Progenitor cell of endocrine pancreas (in vitro differentiated cells): ENCODE measurements around the gene ZBTB20. TPM values are rescaled to one million over a fixed set of nuclear protein-coding genes. Genes with fewer than 3 reads are reported as not detected.

Source experiments
- DNase-seq: peaks from one replicate; pipeline ENCODE4 v3.0.0; 2021; ENCODE audit warnings: low spot score; ENCODE audit not compliant: unreplicated experiment
- H3K27ac Mint-ChIP-seq: 2 replicates; pipeline ENCODE4 v1.8.0; 2021; ENCODE audit warnings: mild to moderate bottlenecking, moderate library complexity, mixed read lengths
- H3K27me3 Mint-ChIP-seq: 2 replicates; pipeline ENCODE4 v1.8.0; 2021; ENCODE audit warnings: mixed read lengths
- H3K36me3 Mint-ChIP-seq: 2 replicates; pipeline ENCODE4 v1.8.0; 2022; ENCODE audit warnings: mixed read lengths; ENCODE audit not compliant: insufficient read depth
- H3K4me1 Mint-ChIP-seq: 2 replicates; pipeline ENCODE4 v1.8.0; 2021; ENCODE audit warnings: low read depth, mixed read lengths
- H3K4me3 Mint-ChIP-seq: 2 replicates; pipeline ENCODE4 v1.8.0; 2021; ENCODE audit warnings: low read depth, mild to moderate bottlenecking, moderate library complexity, mixed read lengths
- H3K9me3 Mint-ChIP-seq: 2 replicates; pipeline ENCODE4 v1.8.0; 2021; ENCODE audit warnings: low read depth, mixed read lengths
- CTCF ChIP-seq: fragments of 200-600 bp; sonication (generic); IDR thresholded peaks from one replicate; pipeline ENCODE4 v1.5.0; 2021; ENCODE audit warnings: antibody characterized with exemption, mild to moderate bottlenecking; ENCODE audit not compliant: unreplicated experiment
- total RNA-seq: library from RNA; stranded (reverse); gene quantifications from 2 replicates; pipeline ENCODE4 v1.2.1, GENCODE V29; 2021

ZBTB20 gene
- total RNA-seq, 1 donor from 2014 or later, result 27.3 TPM

GRCh38 chr3:114440700-114441099 lies 706.4 kb downstream of the ZBTB20 start:
- no peak for DNase-seq
- H3K4me3 Mint-ChIP-seq, result no peak overlapping the region
- H3K27ac Mint-ChIP-seq, result no peak overlapping the region
- H3K4me1 Mint-ChIP-seq, result peaks cover 5% of the 10 kb centered on the region
- H3K9me3 Mint-ChIP-seq, result no peaks in the 10 kb centered on the region
- H3K27me3 Mint-ChIP-seq, result no peaks in the 10 kb centered on the region
- H3K36me3 Mint-ChIP-seq, result no peaks in the 10 kb centered on the region
- TF ChIP-seq CTCF, result no peak

- TF ChIP-seq CTCF, result no peak
- no peak overlapping the region for H3K4me3 Mint-ChIP-seq
- no peak overlapping the region for H3K27ac Mint-ChIP-seq
- no peaks in the 10 kb centered on the region for H3K27me3 Mint-ChIP-seq
- peaks cover 3% of the 10 kb centered on the region for H3K4me1 Mint-ChIP-seq
- DNase-seq, result no peak
- peaks cover 3% of the 10 kb centered on the region for H3K36me3 Mint-ChIP-seq
- no peaks in the 10 kb centered on the region for H3K9me3 Mint-ChIP-seq
These were observed 707.8 kb downstream of the ZBTB20 start for GRCh38 chr3:114439284-114439683.

GRCh38 chr3:114437897-114438296 lies 709.2 kb downstream of the ZBTB20 start:
- no peak for DNase-seq
- H3K9me3 Mint-ChIP-seq, result no peaks in the 10 kb centered on the region
- no peak overlapping the region for H3K27ac Mint-ChIP-seq
- peaks cover 3% of the 10 kb centered on the region for H3K36me3 Mint-ChIP-seq
- peaks cover 3% of the 10 kb centered on the region for H3K4me1 Mint-ChIP-seq
- H3K27me3 Mint-ChIP-seq, result no peaks in the 10 kb centered on the region
- TF ChIP-seq CTCF, result no peak
- no peak overlapping the region for H3K4me3 Mint-ChIP-seq

- H3K4me1 Mint-ChIP-seq, result peaks cover 2% of the 10 kb centered on the region
- no peak overlapping the region for H3K4me3 Mint-ChIP-seq
- H3K27me3 Mint-ChIP-seq, result no peaks in the 10 kb centered on the region
These were observed 710.9 kb downstream of the ZBTB20 start for GRCh38 chr3:114436182-114436581.

GRCh38 chr3:114435386-114436115 lies 711.5 kb downstream of the ZBTB20 start:
- no peak for TF ChIP-seq CTCF
- Mint-ChIP-seq H3K9me3 (no peaks in the 10 kb centered on the region), H3K27me3 (no peaks in the 10 kb centered on the region), H3K27ac (no peak overlapping the region), H3K36me3 (peaks cover 3% of the 10 kb centered on the region), H3K4me1 (no peaks in the 10 kb centered on the region), H3K4me3 (no peak overlapping the region)
- DNase-seq, result no peak

More at GRCh38 chr3:114436182-114436581, 710.9 kb downstream of the ZBTB20 start:
- Mint-ChIP-seq H3K27ac (no peak overlapping the region), H3K9me3 (no peaks in the 10 kb centered on the region), H3K36me3 (peaks cover 3% of the 10 kb centered on the region)
- no peak for DNase-seq
- TF ChIP-seq CTCF, result no peak
